ENCODE results near the gene CPNE7. TPM values are rescaled to one million over a fixed set of nuclear protein-coding genes. Genes with fewer than 3 reads are reported as not detected.

CPNE7 gene
- total and polyA plus RNA-seq, 2 of the 13 experiments (the other 11 are each of a cell fraction or from before 2014, with no cell fraction given) = 0.59 TPM; not detected in 1

DNA sequence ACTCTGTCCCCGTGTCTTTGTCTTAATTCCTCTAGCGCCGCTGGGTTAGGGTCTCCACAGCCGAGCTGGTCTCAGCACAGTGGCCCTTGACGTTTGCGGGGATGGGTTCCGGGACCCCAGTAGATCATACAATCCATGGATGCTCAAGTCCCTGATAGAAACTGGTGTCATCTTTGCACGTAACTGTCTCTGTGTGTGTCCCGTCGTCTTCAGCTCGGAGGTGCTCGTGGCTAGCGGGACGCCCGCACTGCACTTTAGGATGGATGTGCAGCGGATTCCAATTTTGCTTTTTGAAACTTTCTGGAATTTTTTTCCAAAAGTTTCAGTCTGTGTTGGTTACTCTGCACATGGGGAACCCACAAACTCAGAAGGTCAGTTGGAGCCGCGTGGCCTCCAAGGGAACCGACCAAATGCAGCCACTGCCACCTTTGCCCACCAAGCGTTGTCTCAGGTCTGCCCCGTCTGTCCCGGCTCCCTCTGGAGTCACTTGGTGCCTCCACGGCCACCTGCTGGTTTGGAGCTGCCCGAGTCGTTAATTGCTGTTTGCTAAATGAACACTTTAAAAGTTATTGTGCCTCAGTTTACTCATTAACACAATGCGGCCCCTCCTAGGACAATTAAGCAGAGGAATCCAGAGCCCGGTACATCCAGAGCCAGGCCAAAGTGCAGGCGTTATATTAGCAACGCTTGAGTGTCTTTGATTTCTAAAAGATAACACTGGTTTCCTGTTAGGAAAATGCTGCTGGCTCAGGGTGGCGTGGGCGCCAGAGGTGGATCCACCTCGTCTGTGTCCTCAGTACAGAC is 32.6 kb downstream of the CPNE7 start (continued):
- peak; percentile 33; the same call in 1 of the 2 replicates for TF ChIP-seq ZNF687 (CRISPR knock-in tag; IDR thresholded peaks at IDR 0.05)
- TF ChIP-seq ZNF652 (CRISPR knock-in tag; IDR thresholded peaks at IDR 0.05; ENCODE audit: borderline replicate concordance, low read depth) = no peak
- no peak for TF ChIP-seq MAFF (IDR thresholded peaks at IDR 0.05; ENCODE audit: low read depth, low read length)
- no peak for TF ChIP-seq MAF1 (CRISPR knock-in tag; IDR thresholded peaks at IDR 0.05; ENCODE audit: borderline replicate concordance)
- TF ChIP-seq RELA (CRISPR knock-in tag; IDR thresholded peaks at IDR 0.05) = no peak
- no peak for TF ChIP-seq NFRKB (IDR thresholded peaks at IDR 0.05)
- TF ChIP-seq, protein P1, sequence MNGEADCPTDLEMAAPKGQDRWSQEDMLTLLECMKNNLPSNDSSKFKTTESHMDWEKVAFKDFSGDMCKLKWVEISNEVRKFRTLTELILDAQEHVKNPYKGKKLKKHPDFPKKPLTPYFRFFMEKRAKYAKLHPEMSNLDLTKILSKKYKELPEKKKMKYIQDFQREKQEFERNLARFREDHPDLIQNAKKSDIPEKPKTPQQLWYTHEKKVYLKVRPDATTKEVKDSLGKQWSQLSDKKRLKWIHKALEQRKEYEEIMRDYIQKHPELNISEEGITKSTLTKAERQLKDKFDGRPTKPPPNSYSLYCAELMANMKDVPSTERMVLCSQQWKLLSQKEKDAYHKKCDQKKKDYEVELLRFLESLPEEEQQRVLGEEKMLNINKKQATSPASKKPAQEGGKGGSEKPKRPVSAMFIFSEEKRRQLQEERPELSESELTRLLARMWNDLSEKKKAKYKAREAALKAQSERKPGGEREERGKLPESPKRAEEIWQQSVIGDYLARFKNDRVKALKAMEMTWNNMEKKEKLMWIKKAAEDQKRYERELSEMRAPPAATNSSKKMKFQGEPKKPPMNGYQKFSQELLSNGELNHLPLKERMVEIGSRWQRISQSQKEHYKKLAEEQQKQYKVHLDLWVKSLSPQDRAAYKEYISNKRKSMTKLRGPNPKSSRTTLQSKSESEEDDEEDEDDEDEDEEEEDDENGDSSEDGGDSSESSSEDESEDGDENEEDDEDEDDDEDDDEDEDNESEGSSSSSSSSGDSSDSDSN (CRISPR knock-in tag; IDR thresholded peaks at IDR 0.05) = no peak
- TF ChIP-seq, protein P2, sequence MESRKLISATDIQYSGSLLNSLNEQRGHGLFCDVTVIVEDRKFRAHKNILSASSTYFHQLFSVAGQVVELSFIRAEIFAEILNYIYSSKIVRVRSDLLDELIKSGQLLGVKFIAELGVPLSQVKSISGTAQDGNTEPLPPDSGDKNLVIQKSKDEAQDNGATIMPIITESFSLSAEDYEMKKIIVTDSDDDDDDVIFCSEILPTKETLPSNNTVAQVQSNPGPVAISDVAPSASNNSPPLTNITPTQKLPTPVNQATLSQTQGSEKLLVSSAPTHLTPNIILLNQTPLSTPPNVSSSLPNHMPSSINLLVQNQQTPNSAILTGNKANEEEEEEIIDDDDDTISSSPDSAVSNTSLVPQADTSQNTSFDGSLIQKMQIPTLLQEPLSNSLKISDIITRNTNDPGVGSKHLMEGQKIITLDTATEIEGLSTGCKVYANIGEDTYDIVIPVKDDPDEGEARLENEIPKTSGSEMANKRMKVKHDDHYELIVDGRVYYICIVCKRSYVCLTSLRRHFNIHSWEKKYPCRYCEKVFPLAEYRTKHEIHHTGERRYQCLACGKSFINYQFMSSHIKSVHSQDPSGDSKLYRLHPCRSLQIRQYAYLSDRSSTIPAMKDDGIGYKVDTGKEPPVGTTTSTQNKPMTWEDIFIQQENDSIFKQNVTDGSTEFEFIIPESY (CRISPR knock-in tag; IDR thresholded peaks at IDR 0.05) = peak; percentile 56
- TF ChIP-seq, protein P3, sequence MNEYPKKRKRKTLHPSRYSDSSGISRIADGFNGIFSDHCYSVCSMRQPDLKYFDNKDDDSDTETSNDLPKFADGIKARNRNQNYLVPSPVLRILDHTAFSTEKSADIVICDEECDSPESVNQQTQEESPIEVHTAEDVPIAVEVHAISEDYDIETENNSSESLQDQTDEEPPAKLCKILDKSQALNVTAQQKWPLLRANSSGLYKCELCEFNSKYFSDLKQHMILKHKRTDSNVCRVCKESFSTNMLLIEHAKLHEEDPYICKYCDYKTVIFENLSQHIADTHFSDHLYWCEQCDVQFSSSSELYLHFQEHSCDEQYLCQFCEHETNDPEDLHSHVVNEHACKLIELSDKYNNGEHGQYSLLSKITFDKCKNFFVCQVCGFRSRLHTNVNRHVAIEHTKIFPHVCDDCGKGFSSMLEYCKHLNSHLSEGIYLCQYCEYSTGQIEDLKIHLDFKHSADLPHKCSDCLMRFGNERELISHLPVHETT (CRISPR knock-in tag; conservative IDR thresholded peaks at IDR 0.05) = no peak
- no peak for TF ChIP-seq FOXC1 (CRISPR knock-in tag; IDR thresholded peaks at IDR 0.05; ENCODE audit: borderline replicate concordance)
- no peak for TF ChIP-seq ZNF781 (CRISPR knock-in tag; IDR thresholded peaks at IDR 0.05; ENCODE audit: borderline replicate concordance, not compliant biosample characterization)
- no peak for TF ChIP-seq ZMYM4 (CRISPR knock-in tag; IDR thresholded peaks at IDR 0.05)
- no peak for TF ChIP-seq TBX3 (IDR thresholded peaks at IDR 0.05; ENCODE audit: borderline replicate concordance)
- TF ChIP-seq ARID5B (CRISPR knock-in tag; IDR thresholded peaks at IDR 0.05) = no peak
- no peak for TF ChIP-seq SSRP1 (CRISPR knock-in tag; IDR thresholded peaks at IDR 0.05)

Data from HepG2 (cell line).